Activated CD4-positive, alpha-beta T cell treated with anti-CD3 and anti-CD28 coated beads, Interleukin-2, amount 50 U/mL, for 24 hours (primary cell): Measurements from ENCODE around the gene IFI27L2.

Source experiments
- DNase-seq, 2 donors: peaks; one replicate each; pipeline ENCODE4 v3.0.0-alpha.2; 2020; ENCODE audit warnings: low read depth in 1 of 2, low spot score in 1 of 2

IFI27L2 gene

DNA sequence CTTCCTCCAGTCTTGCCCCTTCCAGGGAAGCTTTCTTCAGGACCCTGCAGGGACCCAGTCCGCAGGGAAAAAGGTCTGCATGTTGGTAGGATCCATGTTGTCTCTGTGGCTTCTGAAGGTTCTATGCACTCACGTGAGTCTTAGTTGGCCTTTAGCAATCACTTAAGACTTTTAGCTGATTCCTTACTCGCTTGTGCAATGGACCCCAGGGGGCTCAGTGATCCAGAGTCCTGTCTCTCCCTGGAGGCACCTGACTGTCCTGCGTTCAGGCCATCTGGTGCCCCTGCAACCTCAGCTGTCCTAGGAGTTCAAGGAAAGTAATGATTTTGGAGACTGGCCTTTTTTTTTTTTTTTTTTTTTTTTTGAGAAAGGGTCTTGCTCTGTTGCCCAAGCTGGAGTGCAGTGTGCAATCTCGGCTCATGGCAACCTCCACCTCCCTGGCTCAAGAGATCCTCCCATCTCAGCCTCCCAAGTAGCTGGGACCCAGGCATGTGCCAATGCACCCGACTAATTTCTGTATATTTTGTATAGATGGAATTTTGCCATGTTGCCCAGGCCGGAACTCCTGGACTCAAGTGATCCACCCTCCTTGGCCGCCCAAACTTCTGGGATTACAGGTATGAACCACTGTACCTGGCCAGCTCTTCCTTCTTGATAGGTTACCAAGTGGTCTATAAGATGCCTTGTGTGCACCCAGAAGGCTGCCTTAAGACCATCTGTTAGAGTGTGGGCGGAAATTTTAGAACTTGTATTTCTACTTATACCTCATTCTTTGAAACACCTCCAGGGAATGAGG is 4.6 kb downstream of the IFI27L2 start:
- DNase-seq = no peak

DNA sequence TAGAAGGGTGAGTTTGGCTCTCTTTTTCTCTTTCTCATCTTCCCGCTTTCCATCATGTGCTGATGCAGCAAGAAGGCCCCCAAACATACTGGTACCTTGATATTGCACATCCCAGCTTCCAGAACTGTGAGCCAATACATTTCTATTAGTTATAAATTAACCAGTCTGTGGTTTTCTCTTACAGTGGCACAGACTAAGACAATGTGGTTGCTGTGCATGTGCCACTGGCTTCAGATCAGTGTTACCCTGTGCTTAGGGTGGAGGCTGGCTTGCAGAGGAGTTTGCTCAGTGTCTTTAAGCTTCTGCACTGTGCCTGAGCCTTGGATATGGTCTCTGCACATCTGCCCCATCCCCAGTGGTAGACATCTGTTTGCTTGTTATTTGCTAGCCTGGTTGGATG is 5.5 kb downstream of the IFI27L2 start:
- DNase-seq = no peak

DNA sequence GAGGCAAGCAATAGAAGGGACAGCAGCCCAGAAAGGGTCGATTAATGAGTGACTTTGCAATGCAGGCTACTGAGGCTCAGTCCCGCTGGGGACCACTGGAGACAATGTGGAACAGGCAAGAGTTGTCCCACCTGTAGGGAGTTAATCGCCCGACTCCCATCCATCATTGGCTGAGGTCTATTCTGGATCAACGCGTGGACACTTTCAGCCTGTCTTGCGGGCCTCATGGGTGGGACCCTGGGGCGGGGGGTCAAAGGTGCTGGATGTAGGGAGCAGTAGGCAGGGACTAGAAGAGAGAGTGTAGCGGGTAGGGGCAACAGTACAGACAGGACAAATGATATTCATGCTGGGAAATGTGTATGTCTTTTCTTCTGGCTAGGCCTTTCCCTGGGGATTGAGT is 6.1 kb downstream of the IFI27L2 start:
- no peak for DNase-seq

DNA sequence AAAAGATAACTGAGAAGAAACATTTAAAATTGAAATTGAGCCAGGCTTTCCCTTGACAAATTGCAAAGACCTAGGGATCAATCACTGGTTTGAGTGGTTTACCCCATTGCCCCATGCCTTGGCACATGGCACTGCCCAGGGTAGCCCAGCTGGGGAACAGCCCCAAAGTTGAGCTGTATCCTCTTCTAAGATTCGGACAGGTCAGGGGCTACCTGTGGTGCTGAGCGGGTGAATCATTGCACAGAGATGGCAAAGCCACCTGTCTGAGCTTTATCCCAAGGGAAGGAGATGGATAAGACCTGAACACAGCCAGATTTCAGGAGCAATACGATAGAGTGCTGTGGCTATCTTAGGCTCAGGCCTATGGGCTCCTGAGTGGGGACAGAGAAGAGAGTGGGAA is 7.0 kb downstream of the IFI27L2 start:
- no peak for DNase-seq

DNA sequence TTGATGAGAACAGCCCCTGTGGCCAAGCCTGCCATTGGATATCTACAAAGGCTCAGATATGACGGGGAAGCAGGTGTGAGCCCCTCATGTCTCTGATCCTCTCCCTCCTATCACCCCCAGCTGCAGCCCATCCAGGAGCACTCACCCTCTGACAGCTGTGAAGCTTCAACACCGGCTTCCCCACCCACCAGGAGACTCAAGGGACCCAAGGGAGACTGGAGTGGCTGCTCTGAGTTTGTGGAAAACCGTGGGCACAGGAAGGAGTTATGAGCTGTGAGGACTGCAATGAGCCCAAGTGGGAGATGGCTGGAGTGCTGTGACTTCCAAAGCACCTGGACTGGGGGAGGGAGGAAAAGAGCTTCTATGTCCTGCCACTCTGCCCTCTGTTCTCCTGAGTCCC is 7.9 kb downstream of the IFI27L2 start:
- no peak for DNase-seq

DNA sequence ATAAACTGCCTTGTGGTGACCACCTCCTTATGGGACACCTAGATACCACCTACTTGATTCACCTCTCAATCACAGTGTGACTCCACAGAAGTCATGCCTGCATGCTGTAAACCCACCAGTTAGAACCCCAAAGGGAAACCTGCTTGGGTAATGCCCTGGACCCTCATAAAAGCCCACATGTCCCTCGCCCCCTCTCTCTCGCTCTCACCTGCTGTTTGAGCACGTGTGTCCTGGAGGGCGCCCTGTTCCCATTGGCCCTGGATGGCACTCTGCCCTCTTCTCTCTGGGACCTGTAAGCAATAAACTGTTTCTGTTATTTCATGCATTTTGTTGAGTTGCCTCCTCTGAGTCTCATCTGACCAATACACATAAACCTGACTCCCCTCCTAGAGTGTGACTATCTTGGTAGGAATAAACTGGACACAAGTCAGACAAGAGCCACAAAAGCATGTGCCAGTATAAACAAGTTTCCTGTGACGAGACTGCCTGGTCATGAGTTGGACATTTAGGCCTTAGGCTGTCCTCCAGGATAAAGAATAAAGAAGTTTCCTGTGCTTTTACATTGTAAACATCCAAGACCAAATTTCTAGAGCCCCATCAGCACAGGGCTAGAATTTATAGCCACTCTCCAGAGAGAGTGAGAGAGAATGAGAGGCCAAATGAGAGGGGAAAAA is 8.6 kb downstream of the IFI27L2 start:
- DNase-seq = no peak

DNA sequence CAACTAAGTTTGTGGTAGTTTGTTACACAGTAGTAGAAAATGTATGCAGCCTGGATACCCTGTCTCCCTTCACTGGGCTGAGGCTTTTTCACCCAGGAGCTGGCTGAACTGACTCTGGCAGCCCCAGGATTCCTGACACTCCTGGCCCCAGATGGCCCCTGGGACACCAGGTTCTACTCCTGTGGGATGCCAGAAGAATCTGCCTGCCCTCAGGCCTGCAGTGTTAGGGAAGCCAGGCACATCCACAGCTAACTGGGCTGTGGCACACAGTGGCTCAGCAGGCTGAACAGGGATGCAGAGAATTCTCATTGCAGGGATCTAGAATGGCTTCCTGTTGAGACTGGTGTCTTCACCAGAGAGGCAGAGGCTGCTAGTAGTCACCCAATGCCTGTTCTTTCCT is 10.3 kb downstream of the IFI27L2 start:
- DNase-seq = no peak

DNA sequence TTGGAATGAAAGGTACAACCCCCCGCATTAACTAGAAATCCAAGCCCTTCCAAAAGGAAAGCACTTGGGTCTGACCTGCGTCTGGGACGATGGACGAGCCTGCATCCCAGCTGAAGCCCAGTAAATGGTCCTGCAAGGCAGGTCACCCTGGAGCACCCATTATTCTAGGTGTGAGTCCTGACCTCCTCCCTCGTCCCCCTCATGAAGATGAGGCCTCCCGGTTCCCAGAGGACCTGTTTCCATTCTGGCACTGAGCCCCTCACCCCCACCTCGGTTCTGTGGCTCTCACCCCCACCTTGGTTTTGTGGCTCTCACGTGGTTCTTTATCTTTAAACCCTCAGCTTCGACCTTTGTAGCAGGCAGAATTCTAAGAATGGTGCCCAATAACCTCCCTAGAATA is 11.5 kb downstream of the IFI27L2 start:
- no peak for DNase-seq

DNA sequence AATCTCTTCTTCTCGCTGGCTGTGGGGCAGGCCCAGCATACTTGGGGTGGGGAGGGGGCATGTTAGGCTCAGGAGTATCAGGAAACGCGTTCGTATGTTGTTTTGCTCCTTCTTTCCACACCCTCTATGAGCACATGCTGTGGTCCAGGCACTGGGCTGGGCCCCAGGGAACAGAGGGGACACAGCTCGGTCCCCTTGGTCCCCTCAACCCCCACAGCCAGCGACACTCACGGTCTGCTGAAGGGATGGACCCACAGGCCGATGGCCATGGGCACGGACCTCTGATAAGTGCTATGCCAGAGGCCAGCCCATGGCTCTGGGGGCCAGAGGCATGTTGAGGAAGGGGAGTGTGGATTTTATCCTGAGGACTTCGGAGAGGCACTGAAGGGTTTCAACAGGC is 12.7 kb downstream of the IFI27L2 start:
- no peak for DNase-seq

DNA sequence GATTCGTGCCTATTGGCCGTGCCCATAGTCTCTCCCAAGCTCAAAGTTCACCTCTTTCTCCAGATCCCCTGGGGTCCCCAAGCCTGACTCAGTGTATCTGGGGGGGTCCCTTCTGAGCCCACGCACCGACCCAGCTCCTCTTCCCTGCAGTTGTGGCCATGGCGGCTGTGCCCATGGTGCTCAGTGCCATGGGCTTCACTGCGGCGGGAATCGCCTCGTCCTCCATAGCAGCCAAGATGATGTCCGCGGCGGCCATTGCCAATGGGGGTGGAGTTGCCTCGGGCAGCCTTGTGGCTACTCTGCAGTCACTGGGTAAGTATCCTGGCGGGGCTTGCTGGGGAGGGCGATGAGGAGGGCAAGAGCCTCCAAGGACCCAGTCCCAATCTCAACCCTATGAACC is 13.8 kb downstream of the IFI27L2 start:
- no peak for DNase-seq

DNA sequence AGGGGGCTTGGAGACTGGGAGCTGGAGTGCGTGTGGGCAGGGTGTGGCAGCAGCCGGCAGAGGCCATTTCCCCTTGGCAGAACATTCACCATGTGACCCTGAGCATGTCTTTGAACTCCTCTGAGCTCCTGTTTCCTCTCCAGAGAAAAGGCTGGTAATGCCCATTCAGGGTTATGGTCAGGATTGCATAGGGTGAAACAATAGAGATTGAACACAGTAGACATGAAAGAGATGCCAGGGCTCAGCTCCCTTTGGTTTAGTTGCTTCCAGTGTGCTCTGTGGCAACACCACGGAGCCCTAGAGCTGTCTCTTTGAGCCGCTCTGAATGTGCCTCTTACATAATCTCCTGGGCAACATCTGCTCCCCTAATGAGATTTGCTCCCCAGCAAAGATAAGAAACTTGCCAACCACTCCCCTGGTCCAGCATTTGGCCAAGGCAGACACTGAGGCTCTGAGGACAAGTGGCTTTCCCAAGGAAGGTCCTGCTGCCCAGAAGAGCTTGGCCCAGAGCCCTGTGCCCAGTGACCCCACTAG is 14.3 kb downstream of the IFI27L2 start:
- no peak for DNase-seq

DNA sequence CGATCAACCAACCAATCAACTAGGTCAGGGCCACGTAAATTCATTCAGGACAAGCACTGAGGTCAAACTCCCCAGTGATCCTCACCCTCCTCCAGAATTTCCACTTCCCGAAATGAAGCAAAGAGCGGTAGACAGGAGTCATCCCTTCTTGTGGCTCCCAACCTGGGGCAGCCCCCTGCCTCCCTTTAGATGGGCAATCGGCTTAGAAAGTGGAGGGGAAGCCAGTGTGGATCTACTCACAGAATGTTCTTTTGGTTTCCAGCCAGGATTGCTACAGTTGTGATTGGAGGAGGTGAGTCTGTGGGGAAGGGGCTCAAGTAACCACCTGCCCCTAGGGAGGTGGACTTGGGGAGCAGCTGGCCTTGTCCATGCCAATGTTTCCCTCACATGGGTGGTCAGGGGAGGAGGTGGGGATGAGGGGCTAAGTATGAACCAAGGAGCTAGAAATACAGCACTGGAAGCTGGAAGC is 14.8 kb downstream of the IFI27L2 start:
- DNase-seq = no peak

DNA sequence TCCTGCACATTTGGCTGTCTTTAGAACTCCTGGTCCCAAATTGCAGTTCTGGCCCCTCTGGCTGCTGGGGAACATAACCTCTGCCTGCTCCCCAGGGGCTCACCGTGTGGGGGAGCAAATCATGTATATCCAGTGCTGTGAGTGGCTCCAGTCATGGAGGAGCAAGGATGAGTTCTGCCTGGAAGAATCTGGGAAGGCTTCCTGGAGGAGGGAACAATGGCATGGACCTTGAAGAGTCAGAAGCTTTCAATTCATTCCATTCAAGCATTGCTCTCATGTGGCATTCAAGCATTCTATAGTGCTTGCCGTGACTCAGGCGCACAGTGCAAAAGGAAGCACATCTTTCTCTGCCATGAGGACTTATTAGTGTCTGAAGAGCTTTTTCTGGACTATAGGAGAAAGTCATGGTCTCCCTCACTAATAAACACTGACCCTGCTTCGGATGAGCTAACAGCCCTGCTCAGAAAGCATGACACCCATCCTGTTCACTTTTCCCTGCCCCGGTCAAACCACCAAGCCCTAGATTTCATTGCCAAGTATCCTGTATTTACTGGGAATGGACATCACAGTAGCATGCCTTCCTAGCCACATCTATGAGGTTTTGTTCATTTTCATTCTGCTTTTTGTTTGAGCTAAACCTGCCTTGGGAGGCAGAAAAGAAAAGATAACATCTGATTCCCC is 15.4 kb downstream of the IFI27L2 start:
- no peak for DNase-seq

DNA sequence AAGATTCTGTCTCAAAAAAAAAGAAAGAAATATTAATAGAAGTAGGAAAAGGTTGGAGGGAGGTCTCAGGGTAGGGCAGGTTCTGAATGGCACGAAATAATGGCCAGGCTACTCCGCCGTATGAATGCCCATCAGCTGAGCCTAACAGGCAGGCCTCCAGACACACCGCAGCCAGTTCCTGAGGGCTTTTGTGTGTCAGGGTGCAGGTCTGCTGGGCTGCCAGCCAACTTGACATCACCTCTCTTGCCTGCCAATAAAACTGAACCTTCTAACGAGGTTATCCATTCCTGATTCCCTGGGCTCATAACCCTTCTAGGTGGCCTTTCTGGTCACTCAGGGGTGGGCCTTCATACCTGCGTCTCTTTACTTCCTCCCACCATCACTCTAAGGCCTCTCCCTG is 15.9 kb downstream of the IFI27L2 start:
- DNase-seq = no peak

DNA sequence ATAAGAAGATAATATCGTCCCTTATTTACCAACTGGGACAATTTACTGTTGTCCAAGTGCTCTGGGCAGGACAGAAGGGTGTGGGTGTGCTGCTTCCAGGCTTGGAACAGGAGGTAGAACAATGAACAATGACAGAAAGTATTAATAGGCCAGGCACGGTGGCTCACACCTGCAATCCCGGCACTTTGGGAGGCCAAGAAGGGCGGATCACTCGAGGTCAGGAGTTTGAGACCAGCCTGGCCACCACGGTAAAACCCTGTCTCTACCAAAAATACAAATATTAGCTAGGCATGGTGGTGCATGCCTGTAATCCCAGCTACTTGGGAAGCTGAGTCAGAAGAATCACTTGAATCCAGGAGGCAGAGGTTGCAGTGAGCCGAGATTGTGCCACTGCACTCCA is 16.3 kb downstream of the IFI27L2 start:
- no peak for DNase-seq

DNA sequence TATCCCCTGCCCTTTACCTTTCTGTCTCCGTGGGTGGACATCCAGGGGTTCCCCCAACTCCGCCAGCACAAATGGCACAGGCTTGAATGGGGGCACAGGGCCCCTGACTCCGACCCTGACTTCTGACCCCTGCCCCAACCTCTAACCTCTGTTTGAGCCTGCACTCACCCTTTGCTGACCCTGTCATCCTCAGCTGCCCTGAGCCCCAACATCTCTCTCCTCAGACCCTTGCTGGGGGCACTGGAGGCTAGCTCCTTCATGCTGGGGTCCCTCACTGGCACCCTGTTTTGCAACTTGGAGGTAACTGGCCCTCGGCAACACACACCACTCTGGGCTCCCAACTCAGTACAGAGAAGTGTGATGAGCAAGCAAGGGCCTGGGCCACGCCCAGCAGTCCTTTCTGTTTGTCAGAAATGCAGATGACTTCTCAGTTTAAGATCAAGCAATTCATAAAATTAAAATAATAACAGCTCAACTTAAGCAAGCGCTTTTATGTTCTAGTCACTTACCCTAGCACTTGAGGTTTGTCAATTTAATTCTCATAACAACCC is 16.8 kb downstream of the IFI27L2 start:
- no peak for DNase-seq

DNA sequence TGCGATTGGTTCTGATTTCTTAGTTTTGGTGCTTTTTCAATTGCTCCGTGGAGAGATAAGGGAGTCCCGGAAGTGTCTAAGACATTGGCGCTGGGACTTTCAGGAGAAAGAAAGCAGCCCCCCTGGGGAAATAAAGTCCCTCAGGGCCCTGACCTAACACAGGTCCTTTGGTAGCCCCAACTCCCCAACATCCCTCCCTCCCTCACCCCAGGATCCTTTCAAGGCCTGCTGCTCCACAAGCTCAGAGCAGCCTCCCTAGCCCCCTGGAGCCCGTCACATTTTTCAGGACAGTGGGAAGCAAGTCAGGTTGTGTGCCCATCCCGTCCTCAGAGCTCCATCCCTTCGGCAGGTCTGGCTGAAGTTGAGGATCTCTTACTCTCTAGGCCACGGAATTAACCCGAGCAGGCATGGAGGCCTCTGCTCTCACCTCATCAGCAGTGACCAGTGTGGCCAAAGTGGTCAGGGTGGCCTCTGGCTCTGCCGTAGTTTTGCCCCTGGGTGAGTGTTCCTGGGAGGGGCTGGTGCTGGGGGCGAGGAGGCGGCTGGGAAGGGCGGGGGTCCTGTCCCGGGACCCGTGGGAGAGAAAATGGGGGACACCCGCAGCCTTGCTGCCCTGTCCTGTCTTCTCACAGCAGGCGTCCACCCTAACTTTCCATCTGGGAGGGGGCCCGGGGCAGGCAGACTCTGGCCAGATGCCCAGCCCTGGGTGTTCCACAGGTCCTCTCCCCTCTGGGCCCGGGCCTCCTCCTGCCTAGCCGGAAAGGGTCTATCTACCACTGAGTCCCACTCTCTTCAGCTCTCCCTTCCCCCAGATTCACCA is 17.9 kb downstream of the IFI27L2 start:
- DNase-seq = no peak

DNA sequence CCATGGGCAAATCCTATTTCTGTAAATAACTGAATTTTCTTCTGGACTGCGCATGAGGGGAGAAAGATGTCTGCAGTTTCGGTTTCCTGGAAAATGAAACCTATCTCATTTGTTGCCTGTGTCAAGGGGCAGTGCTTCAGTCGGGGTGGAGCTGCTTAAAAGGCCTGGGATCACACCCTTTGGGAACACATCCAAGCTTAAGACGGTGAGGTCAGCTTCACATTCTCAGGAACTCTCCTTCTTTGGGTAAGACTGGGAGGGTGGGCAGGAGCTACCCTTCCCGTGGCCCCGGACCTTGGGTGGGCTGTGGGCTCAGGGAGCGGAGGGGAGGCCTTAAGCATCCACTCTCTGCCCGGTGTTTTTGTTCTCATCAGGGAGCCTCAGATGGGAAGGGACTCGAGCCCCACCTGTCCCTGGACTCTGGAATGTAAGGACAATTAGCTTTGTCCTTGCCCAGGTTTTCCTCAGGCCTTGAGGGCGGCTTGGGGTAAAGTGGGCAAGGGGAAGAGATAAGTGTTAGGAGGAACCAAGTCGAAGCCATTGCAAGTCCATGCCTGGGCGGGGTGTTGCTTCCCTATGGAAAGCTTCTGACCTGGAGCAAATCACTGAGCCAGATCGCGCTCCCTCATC is 18.7 kb downstream of the IFI27L2 start, which contains the start of gene IFI27:
Gene IFI27, plus strand, starts transcription at position 185 of the 630 bp plus-strand sequence.
- no peak for DNase-seq

DNA sequence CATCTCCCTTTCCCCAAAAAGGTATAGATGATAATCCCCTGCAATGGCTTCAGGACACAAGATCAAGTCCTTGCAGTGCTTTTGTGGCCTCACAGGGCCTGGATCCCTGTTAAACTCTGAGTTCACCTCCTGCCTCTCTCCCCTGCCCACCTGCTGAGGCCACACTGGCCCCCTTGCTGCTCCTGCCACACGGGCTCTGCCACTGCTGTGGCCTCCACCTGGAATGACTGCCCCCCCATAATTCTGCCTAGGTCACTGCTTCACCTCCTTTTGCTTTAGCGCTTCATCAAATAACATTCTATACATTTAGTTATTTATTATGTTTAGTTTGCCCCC is 19.5 kb downstream of the IFI27L2 start:
- DNase-seq = no peak

DNA sequence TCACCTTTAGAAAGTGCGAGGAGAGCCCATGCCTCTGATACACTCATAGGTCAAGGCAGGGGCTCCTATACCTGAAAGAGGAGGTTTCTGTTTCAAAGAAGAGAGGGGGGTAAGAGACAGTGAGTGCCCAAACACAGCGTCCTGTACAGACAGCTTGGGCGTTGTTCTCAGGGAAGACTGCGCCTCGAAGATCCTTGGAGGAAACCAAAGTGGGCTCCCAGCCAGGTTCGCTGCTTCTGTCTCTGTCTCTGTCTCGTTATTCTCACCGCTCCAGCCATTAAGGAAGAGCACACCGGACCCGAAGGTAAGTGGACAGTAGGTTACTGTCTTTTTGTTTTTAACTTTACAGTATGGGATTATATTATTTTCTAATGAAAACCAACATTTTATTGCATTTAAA is 24.7 kb downstream of the IFI27L2 start:
- DNase-seq = no peak
